KMS-11 (cell line): Measurements from ENCODE around the gene INHBB.
A peak's percentile ranks its signal among the peaks of the same experiment; 100 is the strongest.
"Not testable (repeated sequence)": the region's sequence is repeated elsewhere in the genome, so short reads cannot be mapped to it uniquely, and the experiment has no call there.

Source experiments
- H2AFZ ChIP-seq: fragments of 200-600 bp; sonication (generic); 2 replicates; pipeline ENCODE4 v1.6.1; 2016; ENCODE audit warnings: antibody characterized with exemption, mixed run types, low read depth
- H3K27ac ChIP-seq: fragments of 200-600 bp; sonication (generic); 2 replicates; pipeline ENCODE4 v1.6.1; 2016; ENCODE audit warnings: mild to moderate bottlenecking, mixed run types
- H3K27me3 ChIP-seq: fragments of 200-600 bp; sonication (generic); 2 replicates; pipeline ENCODE4 v1.6.1; 2017; ENCODE audit warnings: mild to moderate bottlenecking, low read depth, mixed run types, moderate library complexity; ENCODE audit not compliant: insufficient read depth
- H3K36me3 ChIP-seq: fragments of 200-600 bp; sonication (generic); 2 replicates; pipeline ENCODE4 v1.6.1; 2017; ENCODE audit warnings: mild to moderate bottlenecking, mixed run types; ENCODE audit not compliant: insufficient read depth
- H3K4me1 ChIP-seq: fragments of 200-600 bp; sonication (generic); 2 replicates; pipeline ENCODE4 v1.6.1; 2016; ENCODE audit warnings: mild to moderate bottlenecking, low read depth, mixed run types; ENCODE audit not compliant: poor library complexity, severe bottlenecking
- H3K4me2 ChIP-seq: fragments of 200-600 bp; sonication (generic); 2 replicates; pipeline ENCODE4 v1.7.0; 2016; ENCODE audit warnings: mild to moderate bottlenecking, mixed run types
- H3K4me3 ChIP-seq: fragments of 200-600 bp; sonication (generic); IDR thresholded peaks from 2 replicates; pipeline ENCODE4 v1.6.1; 2017; ENCODE audit warnings: low read depth, low read length, mixed read lengths; ENCODE audit not compliant: insufficient read depth
- H3K79me2 ChIP-seq: fragments of 200-600 bp; sonication (generic); 2 replicates; pipeline ENCODE4 v1.6.1; 2016; ENCODE audit warnings: low read depth, mixed run types; ENCODE audit not compliant: insufficient read depth
- H3K9ac ChIP-seq: fragments of 200-600 bp; sonication (generic); 2 replicates; pipeline ENCODE4 v1.6.1; 2016; ENCODE audit warnings: mild to moderate bottlenecking, mixed run types
- H4K20me1 ChIP-seq: fragments of 200-600 bp; sonication (generic); 2 replicates; pipeline ENCODE4 v1.6.1; 2016; ENCODE audit warnings: mild to moderate bottlenecking, mixed run types; ENCODE audit not compliant: insufficient read depth
- CTCF ChIP-seq: fragments of 200-600 bp; sonication (generic); conservative IDR thresholded peaks from 2 replicates; pipeline ENCODE4 v1.6.1; 2017; ENCODE audit warnings: low read depth, mild to moderate bottlenecking, antibody characterized with exemption, low read length, moderate library complexity, mixed read lengths

The INHBB gene

GRCh38 chr2:120305937-120306490 lies 39.9 kb upstream of the INHBB start:
- Histone ChIP-seq H4K20me1 (no peaks in the 10 kb centered on the region), H3K4me1 (peaks cover 37% of the 10 kb centered on the region), H3K9ac (no peak overlapping the region), H3K4me3 (no peak overlapping the region), H2AFZ (no peak overlapping the region), H3K79me2 (no peaks in the 10 kb centered on the region), H3K27me3 (no peaks in the 10 kb centered on the region), H3K4me2 (no peak overlapping the region), H3K36me3 (no peaks in the 10 kb centered on the region), H3K27ac (no peak overlapping the region)
- no peak for TF ChIP-seq CTCF

- H3K4me2 ChIP-seq = no peak overlapping the region
Measured at GRCh38 chr2:120307482-120307881, 38.5 kb upstream of the INHBB start.

GRCh38 chr2:120308038-120308910 lies 37.7 kb upstream of the INHBB start:
- Histone ChIP-seq H3K4me1 (peaks cover 59% of the 10 kb centered on the region), H4K20me1 (no peaks in the 10 kb centered on the region), H3K9ac (peak overlapping the region; percentile 30; the same call in 1 of the 2 replicates), H3K4me3 (no peak overlapping the region), H3K27me3 (no peaks in the 10 kb centered on the region), H3K36me3 (no peaks in the 10 kb centered on the region), H3K79me2 (no peaks in the 10 kb centered on the region), H3K27ac (peak overlapping the region; percentile 80), H2AFZ (peak overlapping the region; percentile 6; the same call in 1 of the 2 replicates), H3K4me2 (peak overlapping the region; percentile 48)
- TF ChIP-seq CTCF = no peak

More at GRCh38 chr2:120307482-120307881, 38.5 kb upstream of the INHBB start:
- Histone ChIP-seq H4K20me1 (no peaks in the 10 kb centered on the region), H3K27ac (no peak overlapping the region), H3K36me3 (no peaks in the 10 kb centered on the region), H3K4me1 (peaks cover 51% of the 10 kb centered on the region), H3K4me3 (no peak overlapping the region), H3K79me2 (no peaks in the 10 kb centered on the region), H3K27me3 (no peaks in the 10 kb centered on the region), H2AFZ (no peak overlapping the region), H3K9ac (no peak overlapping the region)
- no peak for TF ChIP-seq CTCF

- Histone ChIP-seq H3K4me2 (peak overlapping the region; percentile 51), H3K79me2 (no peaks in the 10 kb centered on the region), H3K27me3 (no peaks in the 10 kb centered on the region), H3K27ac (peak overlapping the region; percentile 80), H4K20me1 (no peaks in the 10 kb centered on the region), H3K4me3 (no peak overlapping the region), H3K36me3 (no peaks in the 10 kb centered on the region), H3K4me1 (peaks cover 63% of the 10 kb centered on the region), H3K9ac (peak overlapping the region; percentile 22; the same call in 1 of the 2 replicates), H2AFZ (peak overlapping the region; percentile 11; the same call in 1 of the 2 replicates)
- no peak for TF ChIP-seq CTCF
Measured at GRCh38 chr2:120310136-120310535, 35.8 kb upstream of the INHBB start.

GRCh38 chr2:120310841-120311240 lies 35.1 kb upstream of the INHBB start:
- H3K27me3 ChIP-seq, H2AFZ ChIP-seq, H4K20me1 ChIP-seq, H3K36me3 ChIP-seq, H3K4me3 ChIP-seq, H3K79me2 ChIP-seq, H3K9ac ChIP-seq: not testable (repeated sequence)
- H3K27ac ChIP-seq = peak overlapping the region; percentile 80
- H3K4me2 ChIP-seq = peak overlapping the region; percentile 51; the same call in 1 of the 2 replicates
- H3K4me1 ChIP-seq = peaks cover 63% of the 10 kb centered on the region
